ENCODE results near the gene KLF14. TPM values are rescaled to one million over a fixed set of nuclear protein-coding genes. Genes with fewer than 3 reads are reported as not detected.
"Not testable (repeated sequence)": the region's sequence is repeated elsewhere in the genome, so short reads cannot be mapped to it uniquely, and the experiment has no call there.

Gene KLF14
- total RNA-seq, 2 experiments from 2014 or later = not detected

DNA sequence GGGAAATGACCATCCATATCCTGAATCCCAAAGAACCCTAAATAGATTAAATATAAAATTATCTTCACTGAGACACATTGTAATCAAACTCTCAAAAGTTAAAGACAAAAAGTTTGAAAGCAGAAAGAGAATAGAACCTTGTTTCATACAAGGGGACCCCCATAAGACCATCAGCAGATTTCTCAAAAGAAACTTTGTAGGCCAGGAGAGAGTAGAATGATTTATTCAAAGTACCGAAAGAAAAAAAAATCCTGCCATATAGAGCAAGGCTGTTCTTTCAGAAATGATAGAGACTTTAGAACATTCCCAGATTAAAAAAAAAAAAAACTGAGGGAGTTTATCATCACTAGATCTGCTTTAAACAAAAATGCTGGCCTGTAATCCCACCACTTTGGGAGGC lies 34.8 kb upstream of the KLF14 start:
- no peak overlapping the region for H3K27ac ChIP-seq (ENCODE audit: low read depth, low read length, poor library complexity, severe bottlenecking)
- no TSS peak for BruUV-seq (replicated peaks)
- no peaks in the 10 kb centered on the region for H3K9me2 ChIP-seq (ENCODE audit: insufficient read depth, low read length)
- no peaks in the 10 kb centered on the region for H3K79me2 ChIP-seq (ENCODE audit: insufficient read depth, low read depth, low read length)
- H3K9me3 ChIP-seq (ENCODE audit: low read length) = no peaks in the 10 kb centered on the region
- CTCF ChIA-PET (ENCODE audit: unreplicated experiment) = no interaction called here
- DNase-seq (ENCODE audit: low spot score) = no peak
- no peaks in the 10 kb centered on the region for H3K4me1 ChIP-seq (ENCODE audit: insufficient read depth, low read length, poor library complexity, severe bottlenecking)
- H4K20me1 ChIP-seq (ENCODE audit: insufficient read depth, low read length) = no peaks in the 10 kb centered on the region
- no peaks in the 10 kb centered on the region for H3K36me3 ChIP-seq (ENCODE audit: insufficient read depth, low read length)
- H2AFZ ChIP-seq (ENCODE audit: low read length) = no peak overlapping the region
- H3K4me3 ChIP-seq (ENCODE audit: low read depth, low read length, poor library complexity, severe bottlenecking) = no peak overlapping the region
- H3K4me2 ChIP-seq (ENCODE audit: low read length) = no peak overlapping the region
- intact Hi-C loops (cut with micrococcal nuclease; ENCODE audit: unreplicated experiment) = no loop called here
- POLR2A ChIA-PET = no interaction called here
- TF ChIP-seq, protein P1, sequence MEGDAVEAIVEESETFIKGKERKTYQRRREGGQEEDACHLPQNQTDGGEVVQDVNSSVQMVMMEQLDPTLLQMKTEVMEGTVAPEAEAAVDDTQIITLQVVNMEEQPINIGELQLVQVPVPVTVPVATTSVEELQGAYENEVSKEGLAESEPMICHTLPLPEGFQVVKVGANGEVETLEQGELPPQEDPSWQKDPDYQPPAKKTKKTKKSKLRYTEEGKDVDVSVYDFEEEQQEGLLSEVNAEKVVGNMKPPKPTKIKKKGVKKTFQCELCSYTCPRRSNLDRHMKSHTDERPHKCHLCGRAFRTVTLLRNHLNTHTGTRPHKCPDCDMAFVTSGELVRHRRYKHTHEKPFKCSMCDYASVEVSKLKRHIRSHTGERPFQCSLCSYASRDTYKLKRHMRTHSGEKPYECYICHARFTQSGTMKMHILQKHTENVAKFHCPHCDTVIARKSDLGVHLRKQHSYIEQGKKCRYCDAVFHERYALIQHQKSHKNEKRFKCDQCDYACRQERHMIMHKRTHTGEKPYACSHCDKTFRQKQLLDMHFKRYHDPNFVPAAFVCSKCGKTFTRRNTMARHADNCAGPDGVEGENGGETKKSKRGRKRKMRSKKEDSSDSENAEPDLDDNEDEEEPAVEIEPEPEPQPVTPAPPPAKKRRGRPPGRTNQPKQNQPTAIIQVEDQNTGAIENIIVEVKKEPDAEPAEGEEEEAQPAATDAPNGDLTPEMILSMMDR (conservative IDR thresholded peaks at IDR 0.05; ENCODE audit: low read length) = no peak
- no peak for TF ChIP-seq EZH2phosphoT487 (IDR thresholded peaks at IDR 0.05; ENCODE audit: borderline replicate concordance, low read depth, low read length)

- H4K20me1 ChIP-seq (ENCODE audit: insufficient read depth, low read length); CTCF ChIA-PET (ENCODE audit: unreplicated experiment); H3K4me2 ChIP-seq (ENCODE audit: low read length); H3K9me2 ChIP-seq (ENCODE audit: insufficient read depth, low read length); intact Hi-C loops (cut with micrococcal nuclease; ENCODE audit: unreplicated experiment); H3K79me2 ChIP-seq (ENCODE audit: insufficient read depth, low read depth, low read length); H3K9me3 ChIP-seq (ENCODE audit: low read length); H3K27ac ChIP-seq (ENCODE audit: low read depth, low read length, poor library complexity, severe bottlenecking); H3K4me1 ChIP-seq (ENCODE audit: insufficient read depth, low read length, poor library complexity, severe bottlenecking); DNase-seq (ENCODE audit: low spot score); POLR2A ChIA-PET; H3K36me3 ChIP-seq (ENCODE audit: insufficient read depth, low read length); H3K4me3 ChIP-seq (ENCODE audit: low read depth, low read length, poor library complexity, severe bottlenecking); BruUV-seq (replicated peaks); H2AFZ ChIP-seq (ENCODE audit: low read length): not testable (repeated sequence)
Measured at GRCh38 chr7:130764569-130764968, 30.6 kb upstream of the KLF14 start.

- ChIA-PET POLR2A (interaction anchor here (0.6 to 1.3 kb wide), 4 partner anchors 9 to 217 kb away, joined by 3 to 4 read pairs (median 4); no protein-coding TSS in a partner anchor), CTCF (ENCODE audit: unreplicated experiment) (no interaction called here)
- no peaks in the 10 kb centered on the region for H3K4me1 ChIP-seq (ENCODE audit: insufficient read depth, low read length, poor library complexity, severe bottlenecking)
- H3K4me2 ChIP-seq (ENCODE audit: low read length) = no peak overlapping the region
- no peak overlapping the region for H2AFZ ChIP-seq (ENCODE audit: low read length)
- no peaks in the 10 kb centered on the region for H3K9me2 ChIP-seq (ENCODE audit: insufficient read depth, low read length)
- no peaks in the 10 kb centered on the region for H3K9me3 ChIP-seq (ENCODE audit: low read length)
- H3K27ac ChIP-seq (ENCODE audit: low read depth, low read length, poor library complexity, severe bottlenecking) = no peak overlapping the region
- TF ChIP-seq, protein P1 (conservative IDR thresholded peaks at IDR 0.05; ENCODE audit: low read length) = peak; percentile 96
- no peak for TF ChIP-seq EZH2phosphoT487 (IDR thresholded peaks at IDR 0.05; ENCODE audit: borderline replicate concordance, low read depth, low read length)
- peak; percentile 60 for DNase-seq (ENCODE audit: low spot score)
- H4K20me1 ChIP-seq (ENCODE audit: insufficient read depth, low read length) = no peaks in the 10 kb centered on the region
- H3K4me3 ChIP-seq (ENCODE audit: low read depth, low read length, poor library complexity, severe bottlenecking) = no peak overlapping the region
- BruUV-seq (replicated peaks) = no TSS peak
- no peaks in the 10 kb centered on the region for H3K79me2 ChIP-seq (ENCODE audit: insufficient read depth, low read depth, low read length)
- intact Hi-C loops (cut with micrococcal nuclease; ENCODE audit: unreplicated experiment) = loop anchor here (1.0 to 5.0 kb wide), 3 partner anchors 74 to 686 kb away; no protein-coding TSS in a partner anchor
- no peaks in the 10 kb centered on the region for H3K36me3 ChIP-seq (ENCODE audit: insufficient read depth, low read length)
Measured at GRCh38 chr7:130758429-130759056, 24.5 kb upstream of the KLF14 start.
